ENCODE measurements around the gene FGFBP2.

GRCh38 chr4:15921592-15921932 is 41.4 kb downstream of the FGFBP2 start:
- no peak for TF ChIP-seq HDGF (IDR thresholded peaks at IDR 0.05; ENCODE audit: borderline replicate concordance)
- no peak for TF ChIP-seq FOXK2 (IDR thresholded peaks at IDR 0.05)
- no peak for TF ChIP-seq L3MBTL2 (conservative IDR thresholded peaks at IDR 0.05)
- TF ChIP-seq SUZ12 (IDR thresholded peaks at IDR 0.05) = no peak
- TF ChIP-seq BHLHE40 (IDR thresholded peaks at IDR 0.05; ENCODE audit: borderline replicate concordance) = no peak
- no peak for TF ChIP-seq CTBP1 (IDR thresholded peaks at IDR 0.05; ENCODE audit: borderline replicate concordance)
- no peak for TF ChIP-seq SP1 (IDR thresholded peaks at IDR 0.05)
- no peak for TF ChIP-seq LEF1 (IDR thresholded peaks at IDR 0.05; ENCODE audit: borderline replicate concordance)
- TF ChIP-seq FOXM1 (IDR thresholded peaks at IDR 0.05; ENCODE audit: borderline replicate concordance) = no peak
- TF ChIP-seq PKNOX1 (IDR thresholded peaks at IDR 0.05) = no peak
- TF ChIP-seq ZNF384 (IDR thresholded peaks at IDR 0.05) = no peak
- TF ChIP-seq NFRKB (IDR thresholded peaks at IDR 0.05) = no peak
- no peak for TF ChIP-seq FOXA1 (IDR thresholded peaks at IDR 0.05)
